Cerebellar nuclear complex (tissue), 1 donor: ENCODE measurements around the gene NTN1.
"Not testable (repeated sequence)": the region's sequence is repeated elsewhere in the genome, so short reads cannot be mapped to it uniquely, and the experiment has no call there.

Source experiments
- DNase-seq, 2 experiments: peaks; one replicate each; lab custom pipeline; 2025; lab: John Stamatoyannopoulos, UW

NTN1 gene

GRCh38 chr17:9123594-9124553 is 102.6 kb downstream of the NTN1 start:
- DNase-seq = no peak

- no peak for DNase-seq
These were observed 103.2 kb downstream of the NTN1 start for GRCh38 chr17:9124554-9124935.

GRCh38 chr17:9125722-9126121 is 104.4 kb downstream of the NTN1 start:
- DNase-seq = no peak

- DNase-seq = no peak
These were observed 106.0 kb downstream of the NTN1 start for GRCh38 chr17:9127340-9127739.

- DNase-seq = no peak
These were observed 110.1 kb downstream of the NTN1 start for GRCh38 chr17:9131371-9131770.

- no peak for DNase-seq
These were observed 111.0 kb downstream of the NTN1 start for GRCh38 chr17:9132291-9132690.

GRCh38 chr17:9132944-9133610 is 111.8 kb downstream of the NTN1 start:
- DNase-seq = no peak

GRCh38 chr17:9138161-9138717 is 116.9 kb downstream of the NTN1 start:
- DNase-seq = no peak

- DNase-seq = no peak
These were observed 118.4 kb downstream of the NTN1 start for GRCh38 chr17:9139695-9140094.

GRCh38 chr17:9140550-9141424 is 119.5 kb downstream of the NTN1 start:
- no peak for DNase-seq

- DNase-seq = no peak
These were observed 120.1 kb downstream of the NTN1 start for GRCh38 chr17:9141425-9141753.

GRCh38 chr17:9142772-9143494 is 121.6 kb downstream of the NTN1 start:
- DNase-seq = no peak

- no peak for DNase-seq
These were observed 123.4 kb downstream of the NTN1 start for GRCh38 chr17:9144502-9145249.

GRCh38 chr17:9146064-9146463 is 124.8 kb downstream of the NTN1 start:
- DNase-seq = no peak

- DNase-seq = no peak
These were observed 127.7 kb downstream of the NTN1 start for GRCh38 chr17:9148905-9149525.

GRCh38 chr17:9150446-9151090 is 129.3 kb downstream of the NTN1 start:
- DNase-seq = no peak

GRCh38 chr17:9151091-9151490 is 129.8 kb downstream of the NTN1 start:
- DNase-seq = no peak

GRCh38 chr17:9151740-9152139 is 130.4 kb downstream of the NTN1 start:
- DNase-seq = not testable (repeated sequence)

- no peak for DNase-seq
These were observed 137.5 kb downstream of the NTN1 start for GRCh38 chr17:9158544-9159452.
